Inflammatory macrophage (primary cell): Measurements from ENCODE around the gene SPDYE16.
"Not testable (repeated sequence)": the region's sequence is repeated elsewhere in the genome, so short reads cannot be mapped to it uniquely, and the experiment has no call there.

Experiments used
- DNase-seq, 2 donors: peaks; one replicate each; pipeline ENCODE4 v3.0.0-alpha.2; 2020 to 2022
- total RNA-seq, 18 experiments: gene quantifications; one replicate each; lab custom pipeline; 2026; ENCODE audit warnings: mixed read lengths in 6 of 18, inconsistent platforms in 2 of 18; lab: John Stamatoyannopoulos, UW

SPDYE16 gene, protein sequence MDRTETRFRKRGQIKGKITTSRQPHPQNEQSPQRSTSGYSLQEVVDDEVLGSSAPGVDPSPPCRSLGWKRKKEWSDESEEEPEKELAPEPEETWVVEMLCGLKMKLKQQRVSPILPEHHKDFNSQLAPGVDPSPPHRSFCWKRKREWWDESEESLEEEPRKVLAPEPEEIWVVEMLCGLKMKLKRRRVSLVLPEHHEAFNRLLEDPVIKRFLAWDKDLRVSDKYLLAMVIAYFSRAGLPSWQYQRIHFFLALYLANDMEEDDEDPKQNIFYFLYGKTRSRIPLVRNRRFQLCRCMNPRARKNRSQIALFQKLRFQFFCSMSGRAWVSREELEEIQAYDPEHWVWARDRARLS
- total RNA-seq = 0 to 0.13 (median 0) reads per million in 18 experiments

DNA sequence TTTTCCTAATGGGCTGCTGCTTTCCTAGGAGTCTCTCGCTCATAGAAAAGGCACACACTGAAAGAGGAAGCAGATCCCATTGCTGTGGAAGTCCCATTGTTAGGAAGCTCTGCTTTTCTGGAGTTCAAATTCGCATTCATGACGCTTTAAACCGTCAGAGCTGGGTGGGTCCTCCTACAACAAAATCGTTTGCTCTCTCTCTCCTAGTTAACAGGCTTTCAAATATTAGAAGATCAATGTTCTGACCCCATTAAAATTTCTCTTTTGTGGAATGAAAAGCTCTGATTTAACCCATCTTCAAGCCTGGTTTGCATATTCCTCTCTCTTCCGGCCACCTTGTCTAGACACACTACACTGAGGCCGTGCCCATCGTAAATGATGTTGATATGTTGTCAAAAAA, at the start of gene SPDYE16:
SPDYE16 (minus strand) TSS at position 101 of the 400 bp plus-strand sequence. CDS start 1,838 bp downstream, outside the sequence.
- DNase-seq = not testable (repeated sequence)

DNA sequence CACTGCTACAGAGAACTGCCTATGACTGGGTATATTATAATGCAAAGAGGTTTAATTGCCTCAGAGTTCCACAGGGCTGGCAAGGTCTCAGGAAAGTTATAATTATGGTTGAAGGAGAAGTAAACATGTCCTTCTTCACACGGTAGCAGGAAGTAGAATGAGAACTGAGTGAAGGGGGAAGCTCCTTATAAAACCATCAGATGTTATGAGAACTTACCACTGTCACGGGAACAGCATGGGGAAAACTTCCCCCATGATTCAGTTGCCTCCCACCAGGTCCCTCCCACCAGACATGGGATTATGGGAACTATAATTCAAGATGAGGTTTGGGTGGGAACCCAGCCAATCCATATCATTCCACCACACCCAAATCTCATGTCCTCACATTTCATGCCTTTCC, 49.6 kb upstream of the SPDYE16 start:
- peak; percentile 84 to 90 for DNase-seq

DNA sequence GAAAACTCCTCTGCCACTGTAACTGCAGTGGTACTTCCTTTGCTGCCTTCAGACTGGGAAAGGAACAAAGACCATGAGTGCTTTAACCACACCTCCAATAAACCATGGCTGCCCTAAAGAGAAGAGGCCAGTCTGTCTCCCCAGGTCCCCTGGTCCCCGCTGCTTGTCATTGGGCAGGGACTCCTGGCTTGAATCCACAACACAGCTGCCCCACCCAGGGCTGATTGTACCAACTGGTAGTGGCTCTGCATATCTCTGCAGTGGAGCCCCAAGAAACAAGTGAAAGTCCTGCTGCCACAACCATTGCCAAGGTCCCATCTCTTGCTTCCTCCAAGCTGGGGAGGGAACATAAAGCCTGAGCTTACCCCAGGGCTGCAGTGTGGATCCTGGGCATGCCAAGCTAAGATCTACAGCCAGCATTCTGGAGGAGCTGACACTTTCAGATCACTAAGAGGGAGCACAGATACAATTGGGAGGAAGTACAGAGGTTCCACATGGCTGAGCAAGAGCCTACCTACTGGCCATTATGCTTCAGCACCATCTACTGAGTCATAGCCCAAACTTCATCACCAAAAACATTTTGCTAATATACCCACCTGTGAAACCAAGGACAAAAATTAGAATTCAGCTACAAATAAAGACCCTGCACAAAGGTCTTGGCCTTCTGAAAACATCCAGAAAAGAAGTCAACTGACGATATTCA, 48.7 kb upstream of the SPDYE16 start:
- peak in 1 of 2 donors; percentile 14 for DNase-seq

DNA sequence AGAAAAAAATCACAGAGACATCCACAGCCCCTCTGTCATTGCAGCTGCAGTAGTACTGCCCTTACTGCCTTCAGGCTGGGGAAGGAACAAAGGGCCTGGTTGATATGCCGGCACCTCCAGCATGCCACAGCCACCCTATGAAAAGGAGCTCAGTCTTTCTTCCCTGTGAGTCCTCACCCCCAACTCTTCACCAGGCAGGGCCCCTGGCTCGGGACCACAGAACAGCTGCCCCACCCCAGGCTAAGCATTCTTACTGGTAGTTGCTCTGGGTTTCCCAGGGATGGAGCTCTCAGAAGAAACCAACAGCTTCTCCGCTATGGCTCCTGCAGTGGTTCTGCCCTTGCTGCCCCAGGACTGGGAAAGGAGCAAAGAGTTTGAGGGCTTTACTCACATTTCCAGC, 47.9 kb upstream of the SPDYE16 start:
- DNase-seq = not testable (repeated sequence)

DNA sequence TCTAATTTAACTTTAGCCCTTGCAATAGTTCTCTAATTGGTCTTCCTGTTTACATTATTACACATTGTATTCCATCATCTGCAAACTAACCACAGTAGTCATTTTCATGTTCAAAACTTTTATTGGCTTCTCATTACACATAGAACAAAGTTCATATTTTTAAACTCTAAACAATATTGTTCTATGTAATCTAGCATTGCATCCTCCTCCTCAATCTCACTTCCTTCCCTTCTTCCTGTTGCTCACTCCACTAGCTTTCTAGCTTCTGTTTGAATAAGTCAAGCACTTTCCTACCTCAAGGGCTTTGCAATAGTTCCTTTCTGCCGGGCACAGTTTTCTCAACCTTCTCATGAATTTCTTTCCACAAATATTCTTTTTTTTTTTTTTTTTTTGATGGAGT, 45.5 kb upstream of the SPDYE16 start:
- not testable (repeated sequence) for DNase-seq

DNA sequence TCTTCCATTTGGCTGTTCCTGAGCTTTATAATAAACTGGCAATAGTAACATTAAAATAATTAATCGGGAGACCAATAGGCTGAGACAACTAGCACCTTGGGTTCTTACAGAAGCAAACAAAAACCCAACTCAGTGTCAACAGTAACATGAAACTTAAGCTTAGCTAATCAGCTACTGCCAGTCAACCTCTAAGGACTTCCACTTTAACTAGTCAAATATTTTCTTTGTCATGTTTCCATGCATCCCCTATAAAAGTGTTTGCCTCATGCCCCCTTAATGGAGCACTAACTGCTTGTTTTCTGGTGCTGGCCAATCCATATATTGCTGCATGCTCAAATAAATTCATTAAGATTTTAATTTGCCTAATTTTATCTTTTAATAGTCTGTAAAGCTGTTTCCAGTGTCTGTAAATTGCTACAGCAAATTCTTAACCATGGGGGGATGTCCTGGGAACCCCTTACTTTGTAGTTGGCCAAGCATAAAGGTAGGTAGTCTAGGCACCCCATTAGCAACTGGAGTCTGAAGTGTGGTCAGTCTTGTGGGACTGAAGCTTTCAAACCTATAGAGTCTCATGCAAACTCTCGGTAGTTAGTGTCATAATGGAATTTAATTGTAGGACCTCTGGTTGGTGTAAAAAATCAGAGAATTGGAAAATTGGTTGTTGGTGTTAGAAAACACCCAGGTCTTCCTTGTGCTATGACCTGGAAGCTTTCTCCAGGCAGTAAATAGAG, 43.7 kb upstream of the SPDYE16 start:
- DNase-seq = not testable (repeated sequence)

DNA sequence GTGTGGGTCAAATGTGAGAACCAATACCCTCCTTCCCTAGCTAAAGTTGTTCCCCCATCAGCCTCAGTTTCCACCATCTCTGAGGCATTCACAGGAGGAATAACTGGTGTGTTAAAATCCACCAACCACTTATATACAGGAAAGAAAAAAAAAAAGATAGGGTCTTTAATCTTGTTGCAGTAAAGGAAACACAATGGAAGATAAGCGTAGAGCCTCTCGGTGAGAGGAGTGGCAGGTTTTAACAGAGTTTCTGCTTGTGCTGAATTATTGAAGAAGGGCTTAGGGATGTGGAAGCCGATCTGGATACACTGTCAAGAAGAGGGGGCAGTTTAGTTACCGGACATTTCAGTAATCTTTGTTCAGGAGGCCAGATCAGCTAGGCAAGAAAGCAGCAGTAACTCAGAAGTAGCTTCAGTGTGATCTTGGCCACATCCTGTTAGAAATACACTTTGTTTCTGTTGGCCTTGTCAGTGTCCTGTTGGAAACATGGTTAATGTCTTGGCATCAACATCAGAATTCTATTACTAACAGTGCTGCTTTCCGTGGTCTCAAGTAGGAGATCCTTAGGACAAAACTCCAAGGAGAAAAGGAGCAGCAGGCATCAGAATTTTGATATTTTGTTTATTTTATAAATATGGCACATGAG, 40.7 kb upstream of the SPDYE16 start:
- not testable (repeated sequence) for DNase-seq

DNA sequence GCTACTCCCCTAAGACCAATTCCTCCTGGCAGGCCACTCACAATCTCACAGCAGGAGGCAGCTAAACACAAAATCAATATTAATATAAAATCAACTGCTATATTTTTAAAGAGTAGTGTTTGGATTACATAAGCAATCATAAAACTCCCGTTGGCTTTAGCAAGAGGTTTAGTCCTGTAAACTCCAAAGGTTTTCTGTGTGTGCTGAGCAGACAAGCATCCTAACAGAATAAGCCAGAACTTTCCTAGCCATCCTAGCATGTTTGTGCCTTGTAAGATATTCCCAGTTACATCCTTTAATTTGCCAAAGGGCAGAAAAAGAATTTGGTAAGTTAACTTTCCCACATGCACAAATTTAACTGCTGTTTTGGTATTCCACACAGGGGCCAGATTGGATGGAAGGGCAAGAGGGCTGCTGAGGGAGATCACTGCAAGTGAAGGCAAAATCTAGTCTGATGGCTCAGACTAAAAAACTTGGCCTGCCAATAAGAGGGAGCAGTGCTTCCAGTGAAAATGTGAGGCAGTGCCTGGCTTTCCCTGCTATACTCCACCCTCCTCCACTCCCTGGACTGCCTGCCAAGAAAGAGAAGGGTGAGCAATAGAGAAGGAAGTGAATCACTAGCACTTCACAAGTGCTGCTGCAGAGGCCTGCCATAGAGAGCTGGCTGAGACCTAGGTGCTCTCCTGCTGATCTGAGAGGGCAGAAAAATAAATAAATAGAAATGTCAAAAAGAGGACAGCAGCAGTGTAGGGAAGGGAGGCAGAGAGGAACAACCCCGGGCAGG, 39.9 kb upstream of the SPDYE16 start:
- DNase-seq = peak; percentile 19 to 41

DNA sequence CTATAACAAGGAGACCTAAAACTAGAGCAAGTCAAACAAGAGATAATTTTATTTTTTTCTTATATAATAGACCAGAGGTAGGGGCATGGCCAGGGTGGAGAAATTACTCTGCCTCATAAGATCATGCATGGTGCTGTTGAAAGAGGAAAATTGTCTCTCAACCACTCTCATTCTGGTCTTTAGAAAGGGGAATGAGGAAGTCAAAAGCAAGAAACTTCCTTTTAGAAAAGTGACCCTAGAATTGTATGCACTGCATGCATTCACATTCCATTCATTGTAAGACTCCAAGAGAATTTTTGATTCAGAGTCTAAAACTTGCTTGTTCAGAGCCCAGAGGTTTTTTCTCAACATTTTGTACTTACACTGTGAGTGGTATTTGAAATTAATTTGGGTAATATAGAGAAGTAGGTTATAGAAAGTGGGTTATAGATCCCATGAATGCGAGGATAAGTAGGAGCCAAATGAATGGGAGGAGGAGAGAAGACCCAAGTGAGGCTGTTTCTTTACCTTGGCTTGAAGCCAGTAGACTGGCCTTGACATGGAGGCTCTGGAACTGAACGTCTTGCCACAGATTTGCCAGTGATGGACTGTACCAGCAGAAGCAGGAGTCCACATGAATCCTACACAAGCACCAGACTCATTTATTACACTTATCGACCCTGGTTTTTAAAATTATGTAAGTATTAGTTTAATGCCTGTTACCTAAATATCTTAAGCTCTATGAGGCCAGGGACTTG, 33.0 kb upstream of the SPDYE16 start:
- DNase-seq = peak in 1 of 2 donors; percentile 4

DNA sequence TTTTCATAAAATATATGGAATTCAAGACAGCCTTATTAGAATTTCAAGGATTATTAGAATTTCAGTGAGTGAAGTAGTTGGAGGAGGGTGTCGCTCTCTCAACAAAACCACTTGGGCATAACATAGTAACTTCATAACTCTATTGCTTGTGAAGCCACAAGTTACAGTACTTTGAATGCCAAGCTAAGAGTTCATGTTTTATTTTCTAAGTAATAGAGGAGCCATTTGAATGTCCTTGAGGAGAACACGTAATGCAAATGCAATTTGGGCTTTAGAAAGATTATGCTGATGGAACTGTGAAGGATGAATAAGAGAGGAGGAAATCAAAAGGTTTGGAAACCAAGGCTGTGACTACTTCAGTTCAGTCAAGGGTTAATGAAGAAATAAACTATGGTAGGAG, 32.3 kb upstream of the SPDYE16 start:
- DNase-seq = not testable (repeated sequence)

DNA sequence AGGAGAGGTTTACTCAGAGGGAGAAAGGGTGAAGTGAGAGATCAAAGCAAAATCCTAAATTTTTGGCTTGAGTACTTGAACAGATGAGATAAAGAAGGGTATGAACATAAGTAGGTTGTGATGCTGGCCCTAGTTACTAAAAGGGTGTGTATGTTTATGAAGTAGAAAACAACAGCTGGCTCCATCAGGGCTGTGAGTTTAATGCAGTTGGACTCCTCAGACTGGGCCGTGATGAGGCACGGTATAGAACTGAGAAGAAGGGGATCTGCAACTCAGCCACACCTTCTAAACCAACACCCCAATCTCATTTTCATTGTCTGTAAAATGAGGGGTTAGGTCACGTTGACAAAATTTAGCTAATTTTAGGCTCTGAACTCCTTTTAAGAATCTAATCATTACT, 29.2 kb upstream of the SPDYE16 start:
- DNase-seq = not testable (repeated sequence)

DNA sequence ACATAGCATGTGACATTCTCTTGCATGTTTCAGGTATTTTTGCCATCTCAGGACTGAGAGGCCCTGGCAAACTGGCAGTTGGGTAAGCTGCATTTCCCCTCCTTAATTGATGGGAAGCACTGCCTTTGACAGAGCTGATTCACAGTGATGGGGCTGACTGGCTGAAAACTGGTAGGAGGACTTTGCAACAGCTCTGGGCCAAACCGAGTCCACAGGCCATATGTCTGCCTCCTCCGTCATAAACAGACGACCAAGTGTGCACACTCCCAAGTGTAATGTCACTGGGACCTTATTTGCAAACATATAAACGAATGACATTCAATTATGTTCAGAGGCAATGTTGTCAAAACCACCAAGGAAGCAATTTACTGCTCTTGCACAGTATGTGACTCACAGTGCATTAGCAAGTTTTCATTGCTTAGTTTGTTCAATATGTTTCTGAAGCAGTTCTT, 27.3 kb upstream of the SPDYE16 start:
- DNase-seq = peak; percentile 20 to 66

DNA sequence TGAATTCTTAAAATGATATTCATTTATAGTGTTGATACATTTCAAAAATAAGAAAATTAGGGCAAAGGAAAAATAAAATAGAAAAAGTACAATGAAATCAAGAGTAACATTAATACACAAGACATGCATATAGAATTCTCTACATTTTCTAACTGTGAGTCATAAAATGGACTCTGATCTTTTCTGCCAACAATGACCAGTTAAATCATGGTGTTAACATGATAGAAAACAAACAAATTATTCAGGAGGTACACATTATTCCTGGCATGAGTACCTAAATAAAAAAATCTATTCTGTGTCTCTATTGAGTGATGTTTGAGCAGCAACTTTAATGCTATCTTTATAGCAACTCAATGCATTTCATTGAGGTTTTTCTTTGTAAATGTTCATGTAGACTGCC, 25.6 kb upstream of the SPDYE16 start:
- DNase-seq = not testable (repeated sequence)

DNA sequence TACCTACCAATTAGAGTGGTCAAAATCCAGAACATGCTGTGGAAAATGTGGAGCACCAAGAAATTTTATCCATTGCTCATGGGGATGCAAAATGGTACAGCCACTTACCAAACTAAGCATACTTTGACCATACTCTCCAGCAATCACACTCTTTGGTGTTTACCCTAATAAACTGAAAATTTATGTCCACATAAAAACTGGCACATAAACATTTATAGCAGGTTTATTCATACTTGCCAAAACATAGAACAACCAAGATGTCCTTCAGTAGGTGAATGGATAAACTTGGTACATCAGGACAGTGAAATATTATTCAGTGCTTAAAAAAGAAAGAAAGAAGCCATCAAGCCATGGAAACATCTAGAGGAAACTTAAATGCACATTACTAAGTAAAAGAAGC, 24.7 kb upstream of the SPDYE16 start:
- not testable (repeated sequence) for DNase-seq

DNA sequence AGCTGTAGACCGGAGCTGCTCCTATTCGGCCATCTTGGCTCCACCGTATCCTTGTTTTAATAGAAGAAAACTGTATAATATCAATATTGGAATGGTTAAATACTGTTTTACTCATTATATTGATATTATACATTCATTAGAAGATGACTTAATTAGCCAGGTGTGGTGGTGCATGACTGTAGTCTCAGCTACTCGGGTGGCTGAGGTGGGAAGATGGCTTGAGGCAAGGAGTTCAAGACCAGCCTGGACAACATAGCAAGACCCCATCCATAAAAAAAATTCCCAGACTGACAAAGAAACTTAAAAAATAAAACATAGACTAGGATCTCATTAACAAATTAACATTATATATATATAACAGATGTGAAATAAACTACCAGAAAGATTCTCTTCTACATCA, 24.2 kb upstream of the SPDYE16 start:
- not testable (repeated sequence) for DNase-seq

DNA sequence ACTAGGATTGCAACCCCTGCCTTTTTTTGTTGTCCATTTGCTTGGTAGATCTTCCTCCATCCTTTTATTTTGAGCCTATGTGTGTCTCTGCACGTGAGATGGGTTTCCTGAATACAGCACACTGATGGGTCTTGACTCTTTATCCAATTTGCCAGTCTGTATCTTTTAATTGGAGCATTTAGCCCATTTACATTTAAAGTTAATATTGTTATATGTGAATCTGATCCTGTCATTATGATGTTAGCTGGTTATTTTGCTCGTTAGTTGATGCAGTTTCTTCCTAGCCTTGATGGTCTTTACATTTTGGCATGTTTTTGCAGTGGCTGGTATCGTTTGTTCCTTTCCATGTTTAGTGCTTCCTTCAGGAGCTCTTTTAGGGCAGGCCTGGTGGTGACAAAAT, 21.9 kb upstream of the SPDYE16 start:
- not testable (repeated sequence) for DNase-seq

DNA sequence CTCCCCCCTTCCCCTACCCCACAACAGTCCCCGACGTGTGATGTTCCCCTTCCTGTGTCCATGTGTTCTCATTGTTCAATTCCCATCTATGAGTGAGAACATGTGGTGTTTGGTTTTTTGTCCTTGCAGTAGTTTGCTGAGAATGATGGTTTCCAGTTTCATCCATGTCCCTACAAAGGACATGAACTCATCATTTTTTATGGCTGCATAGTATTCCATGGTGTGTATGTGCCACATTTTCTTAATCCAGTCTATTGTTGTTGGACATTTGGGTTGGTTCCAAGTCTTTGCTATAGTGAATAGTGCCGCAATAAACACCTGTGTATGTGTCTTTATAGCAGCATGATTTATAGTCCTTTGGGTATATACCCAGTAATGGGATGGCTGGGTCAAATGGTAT, 18.2 kb upstream of the SPDYE16 start:
- DNase-seq = not testable (repeated sequence)

DNA sequence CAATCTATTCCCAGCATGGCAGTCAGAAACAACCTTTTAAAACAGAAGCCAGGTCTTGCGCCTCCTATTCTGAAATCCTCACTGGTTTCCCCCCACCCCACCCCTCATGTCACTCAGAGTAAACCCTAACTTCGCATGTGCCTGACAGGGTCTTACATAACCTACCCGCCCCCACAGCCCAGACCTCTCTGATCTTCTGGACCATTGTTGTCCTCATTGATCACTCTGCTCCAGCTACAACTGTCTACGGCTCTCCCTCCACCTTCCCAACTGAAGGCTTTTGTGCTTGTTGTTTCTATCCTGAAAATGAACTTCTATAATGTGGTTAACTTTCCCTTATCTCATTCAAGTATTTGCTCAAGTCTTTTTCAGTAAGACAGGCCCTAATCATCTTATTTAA, 17.1 kb upstream of the SPDYE16 start:
- not testable (repeated sequence) for DNase-seq

DNA sequence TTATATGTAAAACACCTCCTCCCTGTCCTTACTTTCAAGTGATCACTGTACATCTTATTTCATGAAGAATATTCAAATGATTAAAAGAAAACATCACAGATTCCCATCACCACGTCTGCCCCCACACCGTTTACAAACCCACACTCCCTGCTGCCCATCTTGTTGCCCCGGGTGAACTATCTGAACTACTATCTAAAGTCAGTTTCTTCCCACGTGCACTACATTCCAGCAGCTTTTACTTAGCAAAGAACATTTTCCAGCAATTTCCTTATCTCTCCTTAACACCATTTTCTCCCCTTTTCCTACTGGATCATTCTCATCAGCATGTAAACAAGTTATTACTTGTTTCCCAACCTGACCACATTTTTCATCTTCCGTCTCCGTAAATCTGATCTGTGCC, 16.6 kb upstream of the SPDYE16 start:
- DNase-seq = not testable (repeated sequence)

DNA sequence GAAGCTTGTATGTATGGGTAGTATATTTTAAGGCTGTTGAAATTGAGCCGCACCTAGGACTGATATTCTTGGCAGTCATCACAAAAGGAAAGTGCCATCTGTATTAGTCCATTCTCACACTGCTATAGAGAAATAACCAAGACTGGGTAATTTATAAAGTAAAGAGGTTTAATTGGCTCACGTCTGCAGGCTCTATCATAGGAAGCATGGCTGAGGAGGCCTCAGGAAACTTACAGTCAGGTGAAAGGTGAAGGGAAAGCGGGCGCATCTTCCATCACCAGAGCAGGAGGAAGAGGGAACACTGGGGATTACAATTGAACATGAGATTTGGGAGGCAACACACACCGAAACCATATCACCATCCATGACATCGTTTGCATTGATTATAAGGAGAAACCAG, 8.9 kb upstream of the SPDYE16 start:
- not testable (repeated sequence) for DNase-seq

DNA sequence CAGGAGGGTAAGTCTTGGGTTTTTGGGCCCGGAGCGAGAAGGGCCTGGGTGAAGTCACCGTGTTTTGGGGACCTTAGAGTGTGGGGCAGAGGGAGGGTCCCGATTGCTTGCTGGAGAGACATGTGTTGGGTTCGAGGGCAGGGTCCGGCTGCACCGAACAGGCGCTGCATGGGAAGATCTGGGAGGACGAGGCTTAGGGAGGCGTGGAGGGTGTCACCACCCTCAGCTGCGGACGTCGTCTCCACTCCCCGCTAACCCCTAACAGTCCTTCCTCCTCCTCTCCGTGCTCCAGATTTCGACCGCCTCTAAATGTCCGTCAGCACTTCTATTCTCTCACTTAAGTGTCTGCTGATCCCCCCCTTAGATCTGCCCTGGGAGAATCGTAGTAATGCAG, 6.8 kb upstream of the SPDYE16 start:
- DNase-seq = peak; percentile 2 to 21
